ENCODE measurements around the gene FREY1.

- TF ChIP-seq ZNF544 (tag by site-specific recombination; IDR thresholded peaks at IDR 0.05) (no peak), ZNF830 (tag by site-specific recombination; IDR thresholded peaks at IDR 0.05; ENCODE audit: low read depth) (no peak), ZNF473 (tag by site-specific recombination; IDR thresholded peaks at IDR 0.05) (no peak), GLIS1 (tag by site-specific recombination; IDR thresholded peaks at IDR 0.05) (no peak), GLIS2 (tag by site-specific recombination; IDR thresholded peaks at IDR 0.05) (no peak), OVOL3 (tag by site-specific recombination; IDR thresholded peaks at IDR 0.05) (no peak), YY1 (tag by site-specific recombination; IDR thresholded peaks at IDR 0.05) (no peak), TRIM28 (IDR thresholded peaks at IDR 0.05; ENCODE audit: borderline replicate concordance, low read length) (no peak)
- TF ChIP-seq, protein P1, sequence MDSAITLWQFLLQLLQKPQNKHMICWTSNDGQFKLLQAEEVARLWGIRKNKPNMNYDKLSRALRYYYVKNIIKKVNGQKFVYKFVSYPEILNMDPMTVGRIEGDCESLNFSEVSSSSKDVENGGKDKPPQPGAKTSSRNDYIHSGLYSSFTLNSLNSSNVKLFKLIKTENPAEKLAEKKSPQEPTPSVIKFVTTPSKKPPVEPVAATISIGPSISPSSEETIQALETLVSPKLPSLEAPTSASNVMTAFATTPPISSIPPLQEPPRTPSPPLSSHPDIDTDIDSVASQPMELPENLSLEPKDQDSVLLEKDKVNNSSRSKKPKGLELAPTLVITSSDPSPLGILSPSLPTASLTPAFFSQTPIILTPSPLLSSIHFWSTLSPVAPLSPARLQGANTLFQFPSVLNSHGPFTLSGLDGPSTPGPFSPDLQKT (IDR thresholded peaks at IDR 0.05; ENCODE audit: borderline replicate concordance, low read depth, low read length): no peak
- TF ChIP-seq, protein P2, sequence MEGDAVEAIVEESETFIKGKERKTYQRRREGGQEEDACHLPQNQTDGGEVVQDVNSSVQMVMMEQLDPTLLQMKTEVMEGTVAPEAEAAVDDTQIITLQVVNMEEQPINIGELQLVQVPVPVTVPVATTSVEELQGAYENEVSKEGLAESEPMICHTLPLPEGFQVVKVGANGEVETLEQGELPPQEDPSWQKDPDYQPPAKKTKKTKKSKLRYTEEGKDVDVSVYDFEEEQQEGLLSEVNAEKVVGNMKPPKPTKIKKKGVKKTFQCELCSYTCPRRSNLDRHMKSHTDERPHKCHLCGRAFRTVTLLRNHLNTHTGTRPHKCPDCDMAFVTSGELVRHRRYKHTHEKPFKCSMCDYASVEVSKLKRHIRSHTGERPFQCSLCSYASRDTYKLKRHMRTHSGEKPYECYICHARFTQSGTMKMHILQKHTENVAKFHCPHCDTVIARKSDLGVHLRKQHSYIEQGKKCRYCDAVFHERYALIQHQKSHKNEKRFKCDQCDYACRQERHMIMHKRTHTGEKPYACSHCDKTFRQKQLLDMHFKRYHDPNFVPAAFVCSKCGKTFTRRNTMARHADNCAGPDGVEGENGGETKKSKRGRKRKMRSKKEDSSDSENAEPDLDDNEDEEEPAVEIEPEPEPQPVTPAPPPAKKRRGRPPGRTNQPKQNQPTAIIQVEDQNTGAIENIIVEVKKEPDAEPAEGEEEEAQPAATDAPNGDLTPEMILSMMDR (tag by site-specific recombination; IDR thresholded peaks at IDR 0.05): no peak
These were observed 16.1 kb downstream of the FREY1 start for GRCh38 chr11:45890886-45891550.

Measured in HEK293 (cell line).